ENCODE results near the gene ARHGAP22. TPM values are rescaled to one million over a fixed set of nuclear protein-coding genes. Genes with fewer than 3 reads are reported as not detected.

ARHGAP22 gene
- polyA plus RNA-seq, 3 donors: 1.5 to 7.8 (median 1.9) TPM

DNA sequence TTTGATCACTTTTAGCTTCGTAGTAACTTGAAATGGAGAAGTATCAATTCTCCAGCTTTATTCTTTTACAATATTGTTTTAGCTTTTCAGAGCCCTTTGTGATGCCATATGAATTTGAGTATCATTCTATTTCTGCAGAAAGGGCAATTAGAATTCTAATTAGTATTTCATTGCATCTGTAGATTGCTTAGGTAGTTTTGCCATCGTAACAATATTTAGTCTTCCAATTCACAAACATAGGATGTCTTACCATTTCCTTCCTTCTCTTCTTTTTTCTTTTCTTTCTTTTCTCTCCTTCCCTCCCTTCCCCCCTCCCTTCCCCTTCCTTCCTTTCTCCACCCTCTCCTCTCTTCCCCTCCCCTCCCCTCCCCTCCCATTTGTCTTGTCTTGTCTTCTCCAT, 193.4 kb downstream of the ARHGAP22 start:
- H3K4me3 Mint-ChIP-seq: no peak overlapping the region
- intact Hi-C loops (cut with micrococcal nuclease): no loop called here

DNA sequence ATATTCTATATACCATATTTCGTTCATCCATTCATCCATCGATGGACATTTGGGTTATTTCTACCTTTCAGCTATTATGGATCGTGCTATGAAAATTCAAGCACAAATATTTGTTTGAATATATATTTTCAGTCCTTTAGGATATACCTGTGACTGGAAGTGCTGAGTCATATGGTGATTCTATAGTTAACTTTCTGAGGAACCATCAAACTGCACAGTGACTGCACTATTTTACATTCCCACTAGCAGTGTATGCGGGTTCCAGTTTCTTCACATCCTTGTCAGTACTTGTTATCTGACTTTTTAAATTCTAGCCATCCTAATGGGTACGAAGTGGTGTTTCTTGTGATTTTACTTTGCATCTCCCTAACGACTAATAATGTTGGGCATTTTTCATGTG, 194.4 kb downstream of the ARHGAP22 start:
- no peak overlapping the region for H2AFZ ChIP-seq (ENCODE audit: insufficient read depth, low read depth, low read length, poor library complexity, severe bottlenecking)
- Mint-ChIP-seq H3K27me3 (ENCODE audit: low read depth in 3 of 3) (peaks cover 0 to 2% (median 0%) of the 10 kb centered on the region in 3 donors), H3K4me1 (peaks cover 8% of the 10 kb centered on the region), H3K9me3 (peaks cover 4 to 14% (median 8%) of the 10 kb centered on the region in 7 donors), H3K4me3 (no peak overlapping the region), H3K27ac (no peak overlapping the region), H3K36me3 (peaks cover 34 to 41% of the 10 kb centered on the region in 2 donors)
- no peaks in the 10 kb centered on the region for H3K79me2 ChIP-seq (ENCODE audit: insufficient read depth, low read length)
- no CpG with 5 or more reads among the region's 6 CpGs for WGBS (ENCODE audit: insufficient coverage)
- intact Hi-C loops (cut with micrococcal nuclease): no loop called here
- TF ChIP-seq CTCF (IDR thresholded peaks at IDR 0.05): no peak
- no peak overlapping the region for H3K9ac ChIP-seq (ENCODE audit: insufficient read depth, low read length, poor library complexity, severe bottlenecking)
- peaks cover 12 to 53% of the 10 kb centered on the region in 2 donors for H3K36me3 ChIP-seq (replicated peaks in 1 of 2; ENCODE audit: control insufficient read depth in 1 of 2, insufficient read depth in 2 of 2, low read length in 2 of 2)
- H3K4me1 ChIP-seq (ENCODE audit: control insufficient read depth in 1 of 2, insufficient read depth in 2 of 2, low read length in 2 of 2): peaks cover 0 to 3% of the 10 kb centered on the region in 2 donors
- no peaks in the 10 kb centered on the region for H4K20me1 ChIP-seq (ENCODE audit: insufficient read depth, low read length)
- DNase-seq: no peak
- peaks cover 0 to 5% of the 10 kb centered on the region in 2 donors for H3K9me3 ChIP-seq (replicated peaks in 1 of 2; ENCODE audit: control insufficient read depth in 1 of 2, insufficient read depth in 1 of 2, low read length in 2 of 2)
- no peak overlapping the region for H3K4me3 ChIP-seq (replicated peaks in 1 of 3; ENCODE audit: low read depth in 2 of 3, low read length in 3 of 3)
- no peak overlapping the region for H3K27ac ChIP-seq (ENCODE audit: low read depth in 1 of 2, low read length in 2 of 2)
- H3K4me2 ChIP-seq (replicated peaks; ENCODE audit: extremely low read depth, low read length, poor library complexity, severe bottlenecking): no peak overlapping the region
- no peaks in the 10 kb centered on the region for H3K27me3 ChIP-seq (ENCODE audit: control insufficient read depth in 2 of 2, insufficient read depth in 2 of 2, low read length in 2 of 2)

More for the DNA sequence above, 193.4 kb downstream of the ARHGAP22 start:
- H3K4me3 ChIP-seq (replicated peaks in 1 of 3; ENCODE audit: low read depth in 2 of 3, low read length in 3 of 3): no peak overlapping the region
- H3K27ac ChIP-seq (ENCODE audit: low read depth in 1 of 2, low read length in 2 of 2): no peak overlapping the region
- no peak overlapping the region for H3K4me2 ChIP-seq (replicated peaks; ENCODE audit: extremely low read depth, low read length, poor library complexity, severe bottlenecking)
- Mint-ChIP-seq H3K4me1 (no peaks in the 10 kb centered on the region), H3K36me3 (peaks cover 34 to 37% of the 10 kb centered on the region in 2 donors), H3K27ac (no peak overlapping the region), H3K27me3 (ENCODE audit: low read depth in 3 of 3) (peaks cover 0 to 2% (median 0%) of the 10 kb centered on the region in 3 donors), H3K9me3 (peaks cover 4 to 14% (median 8%) of the 10 kb centered on the region in 7 donors)
- peaks cover 12 to 43% of the 10 kb centered on the region in 2 donors for H3K36me3 ChIP-seq (replicated peaks in 1 of 2; ENCODE audit: control insufficient read depth in 1 of 2, insufficient read depth in 2 of 2, low read length in 2 of 2)
- no CpG with 5 or more reads among the region's 2 CpGs for WGBS (ENCODE audit: insufficient coverage)
- no peak for DNase-seq
- H3K4me1 ChIP-seq (ENCODE audit: control insufficient read depth in 1 of 2, insufficient read depth in 2 of 2, low read length in 2 of 2): no peaks in the 10 kb centered on the region
- H3K9ac ChIP-seq (ENCODE audit: insufficient read depth, low read length, poor library complexity, severe bottlenecking): no peak overlapping the region
- no peak overlapping the region for H2AFZ ChIP-seq (ENCODE audit: insufficient read depth, low read depth, low read length, poor library complexity, severe bottlenecking)
- no peaks in the 10 kb centered on the region for H3K79me2 ChIP-seq (ENCODE audit: insufficient read depth, low read length)
- TF ChIP-seq CTCF (IDR thresholded peaks at IDR 0.05): no peak
- no peaks in the 10 kb centered on the region for H4K20me1 ChIP-seq (ENCODE audit: insufficient read depth, low read length)
- H3K9me3 ChIP-seq (replicated peaks in 1 of 2; ENCODE audit: control insufficient read depth in 1 of 2, insufficient read depth in 1 of 2, low read length in 2 of 2): peaks cover 0 to 5% of the 10 kb centered on the region in 2 donors
- H3K27me3 ChIP-seq (ENCODE audit: control insufficient read depth in 2 of 2, insufficient read depth in 2 of 2, low read length in 2 of 2): no peaks in the 10 kb centered on the region

All from CD14-positive monocyte (primary cell).